Ovary (tissue), 10 donors: Measurements from ENCODE around the gene USP36. TPM values are rescaled to one million over a fixed set of nuclear protein-coding genes. Genes with fewer than 3 reads are reported as not detected.
"Not testable (repeated sequence)": the region's sequence is repeated elsewhere in the genome, so short reads cannot be mapped to it uniquely, and the experiment has no call there.

Experiments
- DNase-seq, 5 donors: peaks; one replicate each; pipeline ENCODE4 v3.0.0-alpha.2; 2019 to 2020
- H3K27ac ChIP-seq, 2 donors: fragments of 200-600 bp; one replicate each; pipeline versions ENCODE4 v1.5.1 to v1.8.0; 2019 to 2022
- H3K27me3 ChIP-seq: fragments of 200-600 bp; one replicate; pipeline ENCODE4 v1.8.0; 2022
- H3K36me3 ChIP-seq: fragments of 200-600 bp; sonication (generic); one replicate; pipeline ENCODE4 v1.5.1; 2019
- H3K4me1 ChIP-seq: one replicate; pipeline ENCODE4 v1.8.1; 2013; ENCODE audit warnings: mild to moderate bottlenecking, moderate library complexity; ENCODE audit not compliant: insufficient read depth
- H3K4me3 ChIP-seq: fragments of 200-600 bp; sonication (generic); one replicate; pipeline ENCODE4 v1.5.1; 2017
- H3K9me3 ChIP-seq, 2 donors: fragments of 200-600 bp in 1 of 2; sonication (generic) in 1 of 2; one replicate each; pipeline versions ENCODE4 v1.5.1 to v1.8.1; 2013 to 2019; ENCODE audit warnings: mild to moderate bottlenecking in 1 of 2, moderate library complexity in 1 of 2
- CTCF ChIP-seq, 3 donors: fragments of 450-650 bp in 2 of 3; fragments of 200-600 bp in 1 of 3; IDR thresholded peaks; one replicate each; pipeline versions ENCODE4 v1.5.1 to v1.8.0; 2016 to 2022; ENCODE audit warnings: antibody characterized with exemption in 3 of 3, mild to moderate bottlenecking in 1 of 3
- EP300 ChIP-seq: sonication (generic); formaldehyde crosslinking; IDR thresholded peaks from one replicate; pipeline ENCODE4 v1.6.1; 2017; ENCODE audit warnings: antibody characterized with exemption
- POLR2A ChIP-seq: fragments of 450-650 bp; IDR thresholded peaks from one replicate; pipeline ENCODE4 v1.6.1; 2017; ENCODE audit warnings: antibody characterized with exemption, mild to moderate bottlenecking, moderate library complexity
- WGBS, 3 donors: extraction: QIAGEN DNeasy Blood & Tissue Kit in 1 of 3; methylation state at CpG; one replicate each; pipeline versions ENCODE4 v1.1.5 to v1.1.7; 2013 to 2017; 5-methylcytosine and 5-hydroxymethylcytosine counted together
- intact Hi-C, 4 donors: fragments of 100-400 bp; cut with DNase I; formaldehyde crosslinking; loops; one replicate each; pipeline versions ENCODE4 v1.11.0 to v1.15.1; 2022 to 2023
- long read RNA-seq, 3 donors: library from polyadenylated mRNA in 2 of 3; unstranded in 2 of 3; transcript quantifications; one replicate each; pipeline ENCODE4 v2.0.0 and lab custom pipeline, GENCODE V29; 2021 to 2026
- polyA plus RNA-seq, 2 donors: library from polyadenylated mRNA; stranded (reverse); fragments of 200-250 nt in 1 of 2; fragments of 350-450 nt in 1 of 2; fragmentation: Illumina TruSeq in 1 of 2; extraction: RNeasy Lipid Tissue Mini Kit (QIAGEN cat#74804) in 1 of 2; gene quantifications; one replicate each; pipeline ENCODE4 v1.2.3, GENCODE V29; 2013 to 2014
- total RNA-seq, 7 donors: library from RNA; depleted of rRNA in 2 of 7; stranded (reverse); fragments of >200 nt in 2 of 7; fragmentation: NEBNext Ultra II Directional in 3 of 7; extraction: Animal tissue kit (Norgen Biotek cat#: 25700) in 3 of 7; gene quantifications; one replicate each; pipeline versions ENCODE4 v1.1.0 to v1.2.4, GENCODE V29; 2016 to 2023
- donor health status: DM: no; HTN: no; CAD: no; lungs with moderate emphysema.
- donor health status: DM: no; HTN: no; CAD: no.
- donor health status: Bipolar disorder and iron deficiency.
- donor health status: DM: yes; HTN: yes; CAD: no.
- donor health status: DM: no; HTN: no; CAD: no.
- donor health status: DM: yes; HTN: yes; CAD: no.

The USP36 gene
- 100 to 1,000 TPM in 2 of 7 donors, 10 to 100 TPM in 5; 56.0 to 127 (median 69.2) TPM for total RNA-seq
- polyA plus RNA-seq: 10 to 100 TPM; 38.7 to 59.1 TPM
- long read RNA-seq, donor 1, partial matches to known transcripts: 19 of 39 reads
- long read RNA-seq, donor 1, other reads (novel, unspliced or antisense): 18 of 39 reads
- long read RNA-seq, donor 2, partial matches to known transcripts: 5 of 9 reads
- long read RNA-seq, donor 2, other reads (novel, unspliced or antisense): 0 of 9 reads
- long read RNA-seq, donor 3, partial matches to known transcripts: 19 of 33 reads
- long read RNA-seq, donor 3, other reads (novel, unspliced or antisense): 12 of 33 reads

GRCh38 chr17:78840780-78841611 lies at the start of gene USP36:
Gene USP36 (minus strand): TSS chr17:78840814. CDS start chr17:78836363, 4,451 bp downstream.
- Histone ChIP-seq H3K27me3 (no peaks in the 10 kb centered on the region), H3K4me3 (peak within 1 kb of the TSS; percentile 92), H3K36me3 (no peaks in the 10 kb centered on the region), H3K4me1 (peaks cover 6% of the 10 kb centered on the region), H3K9me3 (no peaks in the 10 kb centered on the region), H3K27ac (peak within 1 kb of the TSS; percentile 96 to 97)
- intact Hi-C loops: no loop called here
- peak; percentile 100 for DNase-seq
- TF ChIP-seq EP300: peak; percentile 97
- TF ChIP-seq CTCF (IDR thresholded peaks at IDR 0.05): peak in 2 of 3 donors; percentile 18 to 34
- TF ChIP-seq POLR2A: peak; percentile 98
- 0% methylated on average over 68 to 74 of the region's 74 CpGs for WGBS, 3 donors

- H3K9me3 ChIP-seq, H3K4me3 ChIP-seq, DNase-seq, H3K27me3 ChIP-seq, H3K36me3 ChIP-seq, H3K27ac ChIP-seq, intact Hi-C loops: not testable (repeated sequence)
- WGBS, 3 donors: 88 to 93% (median 93%) methylated on average over 11 of the region's 11 CpGs
- peaks cover 27% of the 10 kb centered on the region for H3K4me1 ChIP-seq
Observed at GRCh38 chr17:78890096-78890495, 49.5 kb upstream of the USP36 start.

GRCh38 chr17:78889531-78889930 lies 48.9 kb upstream of the USP36 start:
- no peak for TF ChIP-seq CTCF (IDR thresholded peaks at IDR 0.05)
- TF ChIP-seq EP300: no peak
- TF ChIP-seq POLR2A: no peak
- H3K4me3 ChIP-seq: no peak overlapping the region
- H3K9me3 ChIP-seq: no peaks in the 10 kb centered on the region
- H3K4me1 ChIP-seq: peaks cover 32% of the 10 kb centered on the region
- DNase-seq: no peak
- 67 to 73% (median 72%) methylated on average over 8 of the region's 8 CpGs for WGBS, 3 donors
- no peaks in the 10 kb centered on the region for H3K36me3 ChIP-seq
- intact Hi-C loops: no loop called here
- no peaks in the 10 kb centered on the region for H3K27me3 ChIP-seq
- no peak overlapping the region for H3K27ac ChIP-seq

GRCh38 chr17:78888941-78889518 lies 48.4 kb upstream of the USP36 start:
- peaks cover 35% of the 10 kb centered on the region for H3K4me1 ChIP-seq
- TF ChIP-seq CTCF (IDR thresholded peaks at IDR 0.05) (no peak), EP300 (no peak), POLR2A (no peak)
- no peak overlapping the region for H3K4me3 ChIP-seq
- no peaks in the 10 kb centered on the region for H3K27me3 ChIP-seq
- H3K9me3 ChIP-seq: no peaks in the 10 kb centered on the region
- H3K27ac ChIP-seq: no peak overlapping the region
- no peaks in the 10 kb centered on the region for H3K36me3 ChIP-seq
- WGBS, 3 donors: 72 to 87% (median 81%) methylated on average over 10 of the region's 10 CpGs
- no peak for DNase-seq
- intact Hi-C loops: no loop called here
